ENCODE results near the gene LRP1-AS.

GRCh38 chr12:57165741-57166140, 18.3 kb upstream of the LRP1-AS start:
- TF ChIP-seq CTCF (IDR thresholded peaks at IDR 0.05; ENCODE audit: low read length) (no peak), EZH2phosphoT487 (IDR thresholded peaks at IDR 0.05; ENCODE audit: low read length) (no peak), EZH2 (optimal IDR thresholded peaks at IDR 0.05; ENCODE audit: low read depth, low read length) (no peak)

Data from MM.1S (cell line).